T-helper 9 cell (primary cell): ENCODE results near the gene FAM136A.
"Not testable (repeated sequence)": the region's sequence is repeated elsewhere in the genome, so short reads cannot be mapped to it uniquely, and the experiment has no call there.

Source experiments
- DNase-seq: peaks from one replicate; pipeline ENCODE4 v3.0.0-alpha.2; 2020

FAM136A gene

GRCh38 chr2:70283500-70284191, 18.2 kb downstream of the FAM136A start:
- no peak for DNase-seq

- DNase-seq, result no peak
Observed at GRCh38 chr2:70282439-70282838, 19.4 kb downstream of the FAM136A start.

GRCh38 chr2:70280242-70280798, 21.5 kb downstream of the FAM136A start:
- DNase-seq, result no peak

GRCh38 chr2:70270323-70270722, 31.5 kb downstream of the FAM136A start:
- no peak for DNase-seq

GRCh38 chr2:70269422-70270302, 32.2 kb downstream of the FAM136A start:
- not testable (repeated sequence) for DNase-seq

GRCh38 chr2:70266925-70267324, 34.9 kb downstream of the FAM136A start:
- DNase-seq, result not testable (repeated sequence)

GRCh38 chr2:70261501-70261900, 40.4 kb downstream of the FAM136A start:
- no peak for DNase-seq

- no peak for DNase-seq
Observed at GRCh38 chr2:70258532-70258875, 43.4 kb downstream of the FAM136A start.

- no peak for DNase-seq
Observed at GRCh38 chr2:70255637-70256314, 46.1 kb downstream of the FAM136A start.

- no peak for DNase-seq
Observed at GRCh38 chr2:70250434-70250833, 51.4 kb downstream of the FAM136A start.

- DNase-seq, result peak; percentile 97
Observed at GRCh38 chr2:70248181-70248847, 53.6 kb downstream of the FAM136A start, which contains the start of gene TIA1. Gene TIA1, minus strand, starts transcription at chr2:70248628. Its CDS starts 198 bp downstream, at chr2:70248430.

- DNase-seq, result no peak
Observed at GRCh38 chr2:70247364-70248180, 54.3 kb downstream of the FAM136A start.
